ENCODE measurements around the gene RANBP2. TPM values are rescaled to one million over a fixed set of nuclear protein-coding genes. Genes with fewer than 3 reads are reported as not detected.

RANBP2 gene
- total RNA-seq, 1 donor from 2014 or later: 53.1 TPM

DNA sequence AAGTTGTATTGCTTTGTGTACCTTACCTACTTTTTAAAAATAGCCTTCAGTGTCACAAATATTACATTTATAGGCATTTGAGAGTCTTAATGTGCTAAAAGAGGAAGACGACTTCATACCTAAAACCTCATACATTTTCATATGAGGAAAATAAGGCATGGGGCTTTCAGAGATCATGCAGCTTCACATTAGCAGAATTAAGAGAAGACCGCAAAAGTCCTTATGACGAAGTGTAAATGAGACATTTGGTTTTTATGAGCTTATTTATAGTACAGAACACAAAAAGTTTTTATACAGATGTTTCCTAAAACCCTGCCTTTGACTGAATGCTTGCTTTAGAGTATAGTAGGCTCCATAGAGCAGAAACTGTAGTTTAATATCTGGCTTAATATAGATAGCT lies 57.2 kb downstream of the RANBP2 start:
- DNase-seq (ENCODE audit: low read depth in 2 of 2): no peak

DNA sequence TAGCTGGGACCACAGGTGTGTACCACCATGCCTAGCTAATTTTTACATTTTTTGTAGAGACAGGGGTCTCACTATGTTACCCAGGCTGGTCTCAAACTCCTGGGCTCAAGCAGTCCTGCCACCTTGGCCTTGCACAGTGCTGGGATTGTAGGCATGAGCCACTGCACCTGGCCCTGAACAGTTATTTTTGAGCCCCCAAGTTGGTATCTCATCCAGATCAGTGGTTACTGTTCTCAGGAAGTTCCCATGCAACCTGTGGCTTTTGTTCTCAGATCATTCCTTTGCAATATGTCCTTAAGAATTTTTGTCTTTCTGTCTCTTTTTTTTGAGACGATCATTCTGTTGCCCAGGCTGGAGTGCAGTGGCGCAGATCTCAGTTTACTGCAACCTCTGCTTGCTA lies 59.6 kb downstream of the RANBP2 start:
- no peak for DNase-seq (ENCODE audit: low read depth in 2 of 2)

DNA sequence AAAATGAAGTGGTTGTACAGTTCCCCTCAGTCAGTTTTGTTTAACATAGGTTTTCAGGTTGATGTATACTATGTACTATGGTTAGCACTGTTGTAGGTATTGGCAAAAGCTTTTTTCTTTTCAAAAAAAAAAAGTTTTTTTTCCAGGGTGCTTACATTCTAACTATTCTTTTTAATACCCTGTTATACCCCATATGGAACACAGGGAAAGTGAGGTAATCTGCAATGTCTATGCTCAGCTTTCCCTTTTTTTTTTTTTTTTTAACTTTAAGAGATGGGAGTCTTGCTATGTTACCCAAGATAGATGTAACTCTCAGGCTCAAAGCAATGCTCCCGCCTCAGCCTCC lies 66.7 kb downstream of the RANBP2 start:
- no peak for DNase-seq (ENCODE audit: low read depth in 2 of 2)

DNA sequence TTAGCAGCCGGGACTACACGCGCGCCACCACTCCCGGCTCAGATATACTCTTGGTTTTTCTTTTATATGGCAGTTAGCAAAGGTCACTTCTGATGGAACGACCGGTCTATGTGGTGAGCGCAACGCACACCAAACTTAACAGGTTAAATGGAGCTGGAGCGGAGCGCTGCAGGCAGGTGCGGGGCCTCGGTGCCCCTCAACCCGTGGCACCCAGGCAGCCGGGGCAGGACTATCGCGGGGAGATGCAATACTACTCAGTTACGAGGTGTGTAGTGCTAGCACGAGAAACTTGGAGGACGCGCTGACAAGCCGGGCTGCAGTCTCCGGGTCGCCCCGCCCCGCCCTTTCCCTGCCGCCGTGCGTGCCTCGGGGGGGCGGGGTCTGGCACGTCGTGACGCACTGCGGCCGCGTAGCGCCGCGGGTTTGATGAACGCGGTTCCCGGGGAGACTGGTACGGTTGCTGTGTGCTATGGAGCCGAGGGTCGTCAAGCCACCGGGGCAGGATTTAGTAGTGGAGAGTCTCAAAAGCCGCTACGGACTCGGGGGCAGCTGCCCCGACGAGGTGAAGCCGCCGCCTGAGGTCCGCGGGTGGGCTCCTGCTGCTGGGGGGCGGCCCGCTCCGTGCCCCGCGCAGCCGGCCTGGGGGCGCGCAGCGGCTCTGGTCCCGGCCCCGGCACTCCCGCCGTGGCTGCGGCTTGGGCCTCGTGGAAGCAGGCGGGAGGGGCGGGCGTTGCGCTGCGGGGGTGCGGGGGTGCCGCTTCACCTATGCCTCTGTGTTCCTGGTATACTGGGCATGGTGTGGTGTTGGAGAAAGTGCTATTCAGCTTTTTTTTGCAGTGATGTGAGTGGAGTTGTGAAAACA lies 67.3 kb downstream of the RANBP2 start, which contains the start of gene CCDC138:
Gene CCDC138 (plus strand): TSS at position 418 of the 862 bp plus-strand sequence. CDS start 52 bp downstream, at position 470.
- peak; percentile 50 to 89 for DNase-seq (ENCODE audit: low read depth in 2 of 2)

DNA sequence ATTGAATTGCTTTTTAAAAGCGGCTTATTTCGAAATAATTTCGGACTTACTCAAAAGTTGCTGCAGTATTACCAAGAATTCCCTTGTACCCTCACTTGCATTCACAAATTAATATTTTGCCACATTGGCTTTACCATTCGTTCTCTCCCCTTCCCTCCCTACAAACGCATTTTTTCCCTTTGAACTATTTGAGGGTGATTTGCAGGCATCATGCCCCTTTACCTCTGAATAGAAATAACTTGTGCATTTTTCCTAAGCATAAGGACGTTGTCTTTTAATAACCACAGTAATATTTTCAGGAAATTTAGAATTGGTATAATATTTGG lies 67.9 kb downstream of the RANBP2 start:
- DNase-seq (ENCODE audit: low read depth in 2 of 2): no peak

DNA sequence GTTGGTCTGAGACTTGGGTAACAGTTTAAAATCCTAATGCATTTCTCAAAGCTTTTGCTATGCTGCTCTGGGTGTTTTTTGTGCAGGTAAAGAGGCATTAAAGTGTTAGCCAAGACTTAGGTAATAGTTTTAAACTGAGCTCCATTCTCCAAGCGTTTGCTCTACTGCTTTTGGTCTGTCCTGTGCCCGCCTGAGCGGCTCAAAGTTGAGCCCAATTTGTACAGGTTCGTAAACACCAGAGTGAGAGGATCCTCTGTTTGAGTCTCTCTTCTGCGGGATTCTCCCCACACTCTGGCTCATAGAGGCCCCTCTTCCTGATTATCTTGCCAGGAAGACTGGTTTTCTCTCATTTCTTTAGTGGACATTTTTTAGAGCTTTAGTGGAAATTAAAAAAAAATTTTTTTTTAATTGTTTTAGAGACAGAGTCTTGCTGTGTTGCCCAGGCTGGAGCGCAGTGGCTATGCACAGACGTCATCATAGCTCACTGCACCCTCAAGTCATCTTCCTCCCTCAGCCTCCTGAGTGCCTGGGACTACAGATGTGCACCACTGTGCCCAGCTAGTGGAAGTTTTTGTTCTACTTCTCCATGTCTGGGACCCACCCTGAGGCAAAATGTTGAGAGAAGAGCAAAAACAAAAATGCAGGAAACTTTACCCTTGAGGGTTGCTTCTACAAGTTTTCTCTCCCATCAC lies 83.9 kb downstream of the RANBP2 start:
- DNase-seq (ENCODE audit: low read depth in 2 of 2): no peak

DNA sequence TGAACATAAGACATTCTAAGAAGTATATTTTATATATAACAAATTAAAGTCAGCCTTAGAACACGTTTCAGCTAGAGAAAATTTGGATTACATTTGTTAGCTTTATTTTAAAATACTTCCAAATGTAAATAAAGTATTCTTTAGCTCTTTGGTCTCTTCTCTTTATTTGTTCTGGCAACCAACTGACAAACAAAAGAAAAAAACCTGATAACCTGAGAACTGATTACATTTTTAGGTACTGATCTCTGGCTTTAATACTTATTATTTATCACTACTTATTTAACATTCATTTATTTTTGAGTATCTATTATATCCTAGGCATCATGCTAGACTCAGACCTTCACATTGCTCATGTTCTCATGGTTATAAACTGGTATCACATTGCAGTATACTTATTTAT lies 85.8 kb downstream of the RANBP2 start:
- no peak for DNase-seq (ENCODE audit: low read depth in 2 of 2)

DNA sequence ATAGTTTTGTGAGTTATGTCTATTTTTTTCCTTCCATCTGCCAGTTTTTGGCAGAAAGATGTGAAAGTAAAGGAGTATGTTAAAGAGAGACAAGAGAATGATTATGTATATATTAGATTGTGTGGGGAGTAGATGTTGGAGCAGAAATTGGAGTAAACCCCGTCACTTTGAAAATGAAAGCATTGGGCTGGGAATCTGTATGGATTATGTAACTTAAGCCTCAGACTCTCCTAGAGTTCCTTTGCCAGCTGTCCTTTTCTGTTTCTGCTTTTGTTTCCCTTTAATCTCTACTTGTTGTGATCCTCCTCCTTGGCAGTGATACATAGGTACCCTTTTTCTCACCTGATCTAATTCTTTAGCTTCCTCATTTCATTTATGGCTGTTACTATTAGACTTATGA lies 86.5 kb downstream of the RANBP2 start:
- no peak for DNase-seq (ENCODE audit: low read depth in 2 of 2)

DNA sequence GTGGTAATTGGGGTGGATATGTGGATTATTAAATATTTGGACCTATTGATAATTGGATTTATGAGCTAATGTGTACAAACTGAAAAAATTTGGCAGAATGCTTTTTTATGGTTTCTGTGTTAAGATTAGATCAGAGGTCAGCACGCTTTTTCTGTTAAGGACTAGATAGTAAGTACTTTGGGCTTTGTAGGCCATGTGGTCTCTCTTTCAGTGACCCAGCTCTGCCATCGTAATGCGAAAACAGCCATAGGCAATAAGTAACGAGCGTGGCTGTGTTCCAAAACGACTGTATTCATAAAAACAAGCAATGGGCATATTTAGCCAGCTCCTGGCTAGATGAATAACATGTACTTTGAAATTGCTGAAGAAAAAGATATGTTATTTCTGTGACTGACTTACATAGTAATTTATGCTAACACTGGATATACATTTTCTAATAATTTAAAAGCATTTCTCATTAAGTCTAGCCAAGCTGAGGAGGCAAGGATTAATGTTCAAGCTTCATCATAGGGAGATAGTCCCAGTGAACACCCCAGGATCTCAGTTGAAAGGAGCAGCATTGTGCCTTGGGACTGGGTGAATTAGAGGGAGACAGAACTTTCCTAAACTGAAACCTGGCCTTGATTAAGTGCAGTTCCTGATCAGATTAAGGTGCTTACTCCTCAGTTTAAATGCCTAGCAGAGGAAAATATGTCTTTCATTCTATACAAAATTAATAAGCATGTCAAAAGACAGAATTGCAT lies 87.3 kb downstream of the RANBP2 start:
- DNase-seq (ENCODE audit: low read depth in 2 of 2): no peak

DNA sequence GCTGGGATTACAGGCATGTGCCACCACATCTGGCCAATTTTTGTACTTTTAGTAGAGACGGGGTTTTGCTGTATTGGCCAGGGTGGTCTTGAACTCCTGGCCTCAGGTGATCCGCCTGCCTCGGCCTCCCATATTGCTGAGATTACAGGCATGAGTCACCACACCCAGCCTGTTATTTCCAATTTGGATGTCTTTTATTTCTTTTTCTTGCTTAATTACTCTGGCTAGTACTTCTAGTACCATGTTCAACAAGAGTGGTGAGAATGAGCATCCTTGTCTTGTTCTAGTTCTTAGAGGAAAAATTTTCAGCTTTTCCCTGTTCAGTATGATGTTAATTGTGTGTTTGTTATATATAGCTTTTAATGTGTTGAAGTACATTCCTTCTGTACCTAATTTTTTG lies 90.7 kb downstream of the RANBP2 start:
- DNase-seq (ENCODE audit: low read depth in 2 of 2): no peak

DNA sequence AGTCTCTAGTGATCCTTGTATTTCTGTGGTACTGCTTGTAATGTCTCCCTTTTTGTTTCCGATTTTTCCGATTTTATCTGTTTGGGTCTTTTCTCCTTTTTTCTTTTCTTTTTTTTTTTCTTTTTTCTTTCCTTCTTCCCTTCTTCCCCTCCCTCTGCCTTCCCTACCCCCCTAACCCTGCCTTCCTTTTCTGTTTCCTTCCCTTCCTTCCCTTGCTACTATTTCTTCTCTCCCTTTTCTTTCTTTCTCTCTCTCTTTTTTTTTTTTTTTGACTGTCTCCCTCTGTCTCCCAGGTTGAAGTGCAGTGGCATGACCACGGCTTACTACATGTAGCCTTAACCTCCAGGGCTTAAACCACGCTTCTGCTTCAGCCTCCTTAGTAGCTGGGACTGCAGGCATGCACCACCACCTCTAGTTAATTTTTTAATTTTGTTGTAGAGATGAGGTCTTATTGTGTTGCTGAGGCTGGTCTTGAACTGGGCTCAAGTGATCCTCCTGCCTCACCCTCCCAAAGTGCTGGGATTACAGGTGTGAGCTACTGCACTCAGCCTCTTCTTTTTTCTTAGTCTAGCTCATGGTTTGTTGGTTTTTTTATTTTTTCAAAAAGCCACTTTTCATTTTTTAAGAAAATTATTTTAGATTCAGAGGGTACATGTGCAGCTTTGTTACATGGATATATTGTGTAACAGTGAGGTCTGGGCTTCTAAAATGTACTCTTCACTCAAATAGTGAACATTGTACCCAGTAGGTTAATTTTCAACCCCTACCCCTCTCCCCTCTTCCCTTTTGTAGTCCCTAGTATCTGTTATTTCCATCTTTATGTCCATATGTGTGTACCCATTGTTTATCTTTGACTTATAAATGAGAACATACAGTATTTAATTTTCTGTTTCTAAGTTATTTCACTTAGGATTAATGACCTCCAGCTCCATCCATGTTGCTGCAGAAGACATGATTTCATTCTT lies 92.0 kb downstream of the RANBP2 start:
- no peak for DNase-seq (ENCODE audit: low read depth in 2 of 2)

DNA sequence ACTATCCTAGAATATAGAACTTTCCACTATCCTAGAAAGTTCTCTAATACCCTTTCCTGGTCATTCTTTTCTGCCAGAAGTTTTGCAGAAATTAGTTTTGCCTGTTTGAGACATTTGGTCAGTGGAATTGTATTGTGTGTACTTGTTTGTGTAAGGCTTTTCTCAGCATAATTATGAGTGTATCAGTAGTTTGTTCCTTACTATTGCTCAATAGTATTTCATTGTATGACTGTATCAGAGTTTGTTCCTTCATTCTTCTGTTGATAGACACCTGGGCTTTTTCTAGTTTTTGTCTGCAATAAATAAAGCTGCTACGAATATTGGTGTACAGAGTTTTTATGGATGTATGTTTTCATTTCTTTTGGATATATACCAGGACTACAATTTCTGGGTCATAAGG lies 94.5 kb downstream of the RANBP2 start:
- no peak for DNase-seq (ENCODE audit: low read depth in 2 of 2)

DNA sequence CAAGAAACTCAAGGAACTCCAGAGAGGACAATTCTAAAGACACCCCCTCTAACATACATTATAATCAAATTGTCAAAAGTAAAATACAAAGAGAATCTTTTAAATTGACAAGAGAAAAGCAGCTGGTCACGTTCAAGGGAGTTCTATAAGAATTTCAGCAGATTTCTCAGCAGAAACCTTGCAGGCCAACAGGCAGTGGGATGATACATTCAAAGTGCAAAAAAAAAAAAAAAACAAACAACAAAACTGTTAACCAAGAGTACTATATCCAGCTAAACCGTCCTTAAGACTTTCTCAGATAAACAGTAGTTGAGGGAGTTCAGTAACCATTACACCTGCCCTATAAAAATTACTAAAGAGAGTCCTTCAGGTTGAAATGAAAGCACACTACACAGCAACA lies 101.2 kb downstream of the RANBP2 start:
- DNase-seq (ENCODE audit: low read depth in 2 of 2): no peak

DNA sequence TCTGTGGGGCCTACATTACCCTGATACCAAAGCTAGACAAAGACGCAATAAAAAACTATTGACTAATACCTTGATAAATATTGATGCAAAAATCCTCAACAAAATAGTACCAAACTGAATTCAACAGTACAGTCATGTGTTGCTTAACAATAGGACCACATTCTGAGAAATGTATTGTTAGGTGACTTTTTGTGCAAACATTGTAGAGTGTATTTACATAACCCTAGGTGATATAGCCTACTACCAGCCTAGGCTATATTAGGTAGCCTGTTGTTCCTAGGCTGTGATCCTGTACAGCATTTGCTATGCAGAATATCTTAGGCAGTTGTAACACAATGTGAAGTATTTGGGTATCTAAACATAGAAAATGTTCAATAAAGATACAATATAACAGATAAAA lies 104.0 kb downstream of the RANBP2 start:
- no peak for DNase-seq (ENCODE audit: low read depth in 2 of 2)

DNA sequence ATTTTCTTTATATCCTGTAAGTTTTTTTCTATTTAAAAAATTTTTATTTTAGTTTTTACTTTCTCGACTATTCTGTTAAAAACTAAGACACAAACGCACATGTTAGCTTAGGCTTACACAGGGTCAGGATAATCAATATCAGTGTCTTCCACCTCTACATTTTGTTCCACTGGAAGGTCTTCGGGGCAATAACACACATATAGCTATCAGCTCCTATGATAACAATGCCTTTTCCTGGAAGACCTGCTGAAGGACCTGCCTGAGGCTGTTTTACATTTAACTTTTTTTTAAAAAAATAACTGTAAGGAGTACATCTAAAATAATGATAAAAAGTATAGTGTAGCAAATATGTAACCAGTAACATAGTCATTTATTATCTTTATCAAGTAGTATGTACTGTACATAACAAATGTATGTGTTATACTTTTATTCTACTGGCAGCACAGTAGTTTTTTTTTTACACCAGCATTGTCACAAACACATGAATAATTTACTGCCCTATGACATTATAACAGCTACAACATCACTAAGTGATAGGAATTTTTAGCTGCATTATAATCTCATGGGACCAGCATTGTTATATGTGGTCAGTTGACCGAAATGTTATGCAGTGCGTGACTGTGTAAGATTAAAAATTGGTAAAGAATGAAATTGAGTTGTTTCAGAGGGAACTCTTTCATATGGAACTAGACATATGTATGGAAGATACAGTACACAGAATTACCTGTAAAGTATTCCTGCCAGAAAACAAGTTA lies 105.2 kb downstream of the RANBP2 start:
- no peak for DNase-seq (ENCODE audit: low read depth in 2 of 2)

DNA sequence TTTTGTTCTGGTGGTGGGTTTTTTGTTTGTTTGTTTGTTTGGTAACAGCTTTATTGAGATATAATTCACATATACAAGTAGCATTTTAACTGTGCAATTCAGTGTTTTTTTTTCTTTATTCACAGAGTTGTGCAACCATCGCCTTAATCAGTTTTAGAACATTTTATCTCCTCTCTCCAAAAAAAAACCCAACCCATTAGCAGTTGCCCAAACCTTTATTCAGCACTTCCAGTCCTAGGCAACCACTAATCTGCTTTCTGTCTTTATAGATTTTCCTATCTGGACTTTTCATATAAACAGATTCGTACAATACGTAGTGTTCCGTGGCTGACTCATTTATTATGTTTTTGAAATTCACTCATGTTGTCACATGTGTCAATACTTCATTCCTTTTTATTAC lies 106.0 kb downstream of the RANBP2 start:
- no peak for DNase-seq (ENCODE audit: low read depth in 2 of 2)

DNA sequence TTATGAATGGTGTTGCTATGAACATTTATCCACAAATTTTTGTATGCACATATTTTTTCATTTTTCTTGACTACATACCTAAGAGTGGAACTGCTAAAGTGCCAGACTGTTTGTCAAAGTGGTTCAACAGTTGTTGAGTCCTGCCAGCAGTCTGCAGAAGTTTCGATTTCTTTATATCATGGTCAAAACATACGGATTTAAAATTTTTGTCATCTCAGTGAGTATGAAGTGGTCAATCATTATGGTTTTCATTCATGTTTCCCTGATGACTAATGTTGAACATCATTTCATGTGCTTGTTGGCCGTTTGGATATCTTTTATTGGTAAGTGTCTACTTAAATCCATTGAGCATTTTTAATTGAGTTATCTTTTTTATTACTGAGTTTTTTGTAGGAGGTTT lies 106.5 kb downstream of the RANBP2 start:
- no peak for DNase-seq (ENCODE audit: low read depth in 2 of 2)

DNA sequence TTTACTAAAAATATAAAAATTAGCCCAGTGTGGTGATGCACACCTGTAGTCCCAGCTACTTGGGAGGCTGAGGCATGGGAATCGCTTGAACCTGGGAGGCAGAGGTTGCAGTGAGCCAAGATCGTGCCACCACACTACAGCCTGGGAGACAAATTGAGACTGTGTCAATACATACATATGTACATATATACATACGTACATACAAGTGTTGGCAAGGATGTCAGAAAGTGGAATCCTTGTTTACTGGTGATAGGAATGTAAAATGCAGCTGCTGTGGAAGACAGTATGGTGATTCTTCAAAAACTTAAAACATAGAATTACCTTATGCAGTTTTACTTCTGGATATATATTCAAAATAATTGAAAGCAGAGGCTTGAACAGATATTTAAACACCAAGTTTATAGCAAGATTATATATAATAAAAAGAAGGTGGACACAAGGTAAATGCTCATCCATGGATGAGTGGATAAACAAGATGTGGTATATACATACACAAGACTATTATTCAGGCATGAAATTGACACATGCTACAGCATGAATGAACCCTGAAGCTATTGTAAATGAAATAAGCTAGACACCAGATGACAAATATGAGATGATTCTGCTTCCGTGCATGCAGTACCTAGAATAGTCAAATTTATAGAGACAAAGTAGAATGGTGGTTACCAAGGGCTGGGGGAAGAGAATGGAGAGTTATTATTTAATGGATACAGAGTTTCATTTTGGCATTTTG lies 110.5 kb downstream of the RANBP2 start:
- DNase-seq (ENCODE audit: low read depth in 2 of 2): no peak

DNA sequence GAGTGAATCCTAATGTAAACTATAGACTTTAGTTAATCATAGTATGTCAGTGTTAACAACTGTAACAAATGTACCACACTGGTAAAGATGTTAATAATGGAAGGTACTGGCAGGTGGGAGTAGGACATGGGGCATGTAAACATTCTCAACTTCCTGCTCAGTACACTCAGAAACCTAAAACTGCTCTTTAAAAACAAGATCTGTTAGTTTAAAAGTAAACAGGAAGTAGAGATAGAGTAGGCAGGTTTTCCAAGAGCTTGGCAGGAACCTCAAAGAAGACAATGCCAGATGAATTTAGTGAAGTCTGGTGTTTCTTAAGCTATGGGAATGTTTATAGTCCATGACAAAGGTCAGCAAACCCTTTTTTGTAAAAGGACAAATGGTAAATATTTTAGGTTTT lies 113.9 kb downstream of the RANBP2 start:
- peak in 1 of 2 donors; percentile 59 for DNase-seq (ENCODE audit: low read depth in 2 of 2)

DNA sequence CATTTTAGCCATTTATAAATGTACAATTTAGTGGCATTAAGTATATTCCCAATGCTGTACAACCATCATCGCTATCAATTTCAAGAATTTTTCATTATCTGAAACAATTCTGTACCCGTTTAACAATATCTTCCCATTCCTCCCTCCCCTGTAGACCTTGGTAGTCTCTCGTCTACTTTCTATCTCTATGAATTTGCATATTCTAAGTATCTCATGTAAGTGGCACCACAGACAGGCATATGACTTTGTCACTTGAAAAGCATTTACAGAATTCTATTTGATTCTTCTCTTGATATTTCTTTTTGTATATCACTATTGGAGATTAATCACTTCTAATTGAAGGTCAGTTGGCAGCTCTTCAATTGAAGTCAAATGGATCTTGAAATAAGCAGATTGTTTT lies 115.3 kb downstream of the RANBP2 start:
- DNase-seq (ENCODE audit: low read depth in 2 of 2): no peak

All from dermis microvascular lymphatic vessel endothelial cell (primary cell).